Activated naive CD4-positive, alpha-beta T cell treated with anti-CD3 and anti-CD28 coated beads, Interleukin-2, amount 50 U/mL, for 72 hours (primary cell): Measurements from ENCODE around the gene SNTG2. TPM values are rescaled to one million over a fixed set of nuclear protein-coding genes. Genes with fewer than 3 reads are reported as not detected.
"Not testable (repeated sequence)": the region's sequence is repeated elsewhere in the genome, so short reads cannot be mapped to it uniquely, and the experiment has no call there.

Experiments
- ATAC-seq, 2 donors: fragments of 150-1000 bp; cut with Tn5 transposase; 2 replicates each; pipeline ENCODE4 v1.10.0; 2021; ENCODE audit warnings: mild to moderate bottlenecking in 2 of 2, moderate library complexity in 2 of 2
- DNase-seq, 2 donors: peaks; one replicate each; pipeline ENCODE4 v3.0.0; 2021 to 2022; ENCODE audit warnings: low spot score in 2 of 2
- H3K27ac Mint-ChIP-seq, 2 donors: one replicate each; pipeline ENCODE4 v1.8.0; 2022; ENCODE audit warnings: mild to moderate bottlenecking in 2 of 2, mixed read lengths in 2 of 2
- H3K36me3 Mint-ChIP-seq, 2 donors: one replicate each; pipeline ENCODE4 v1.8.0; 2022; ENCODE audit warnings: mixed read lengths in 2 of 2
- H3K9me3 Mint-ChIP-seq, 2 donors: one replicate each; pipeline ENCODE4 v1.8.0; 2022; ENCODE audit warnings: mixed read lengths in 2 of 2
- total RNA-seq, 2 donors: library from RNA; stranded (reverse); gene quantifications; one replicate each; pipeline ENCODE4 v1.2.3, GENCODE V29; 2022

SNTG2 gene
- total RNA-seq, 2 donors from 2014 or later: 0.27 to 2.6 TPM

DNA sequence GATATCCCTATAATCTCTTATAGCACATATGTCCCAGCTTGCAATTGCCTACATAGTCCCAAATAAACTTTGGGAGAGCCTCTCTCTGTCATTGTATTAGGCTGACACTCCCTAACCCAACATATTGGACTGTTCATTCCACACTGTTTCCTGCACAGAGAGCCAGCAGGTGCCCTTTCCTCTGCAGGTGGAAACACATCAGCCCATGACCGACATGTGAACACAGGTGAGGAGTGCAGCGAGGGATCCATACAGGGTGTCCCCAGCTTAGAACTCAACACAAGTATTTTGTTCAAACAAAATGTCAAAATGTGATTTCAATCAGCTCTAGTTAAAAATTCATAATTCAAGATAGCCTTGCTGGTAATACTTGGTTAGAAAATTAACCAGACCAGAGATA is 412.7 kb downstream of the SNTG2 start:
- H3K27ac Mint-ChIP-seq: no peak overlapping the region
- H3K9me3 Mint-ChIP-seq: no peaks in the 10 kb centered on the region
- H3K36me3 Mint-ChIP-seq: peaks cover 0 to 9% of the 10 kb centered on the region in 2 donors
- no peak for ATAC-seq
- no peak for DNase-seq

DNA sequence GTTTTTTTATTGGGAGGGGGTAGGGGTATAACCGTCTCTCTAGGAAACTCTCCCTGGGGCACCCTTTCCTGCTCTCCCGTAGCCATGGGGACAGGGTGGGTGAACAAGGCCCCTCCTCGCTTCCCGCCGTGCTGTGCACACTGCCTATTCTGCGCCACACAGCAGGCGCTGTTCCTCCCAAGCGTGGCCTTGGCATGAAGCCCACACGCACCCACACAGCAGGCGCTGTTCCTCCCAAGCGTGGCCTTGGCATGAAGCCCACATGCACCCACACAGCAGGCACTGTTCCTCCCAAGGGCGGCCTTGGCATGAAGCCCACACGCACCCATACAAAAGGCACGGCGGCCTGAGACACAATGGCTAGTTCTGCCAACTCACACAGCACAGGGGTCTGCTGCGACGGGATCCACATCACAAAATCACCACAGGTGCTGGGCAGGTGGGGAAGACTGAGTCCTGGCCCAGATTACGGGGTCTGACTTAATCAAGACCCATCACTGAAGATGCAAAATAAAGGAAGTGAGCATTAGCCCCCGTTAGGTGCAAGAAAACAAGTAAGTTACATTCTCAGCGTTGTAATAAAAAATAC is 416.0 kb downstream of the SNTG2 start:
- no peaks in the 10 kb centered on the region for H3K9me3 Mint-ChIP-seq
- H3K36me3 Mint-ChIP-seq: peaks cover 0 to 4% of the 10 kb centered on the region in 2 donors
- no peak overlapping the region for H3K27ac Mint-ChIP-seq
- no peak for DNase-seq
- ATAC-seq: no peak

DNA sequence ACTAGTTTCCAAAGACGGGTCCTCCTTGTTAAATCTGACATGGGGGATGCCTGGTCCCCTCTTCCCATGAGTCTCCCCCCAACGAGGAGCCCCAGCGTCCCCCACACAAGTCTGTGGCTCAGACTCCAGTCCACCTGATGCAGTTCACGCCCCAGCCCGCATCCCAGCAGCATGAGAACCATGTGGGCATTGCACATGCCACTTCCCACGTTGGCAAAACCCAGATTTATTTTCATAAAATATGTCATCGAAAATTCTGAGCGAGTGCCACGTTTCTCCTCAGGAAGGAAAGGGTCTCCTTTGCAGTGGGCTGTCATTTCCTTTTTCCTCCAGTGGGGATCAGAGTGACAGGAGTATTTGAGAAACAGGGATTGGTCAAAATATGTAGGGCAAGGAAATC is 417.0 kb downstream of the SNTG2 start:
- no peak for ATAC-seq

DNA sequence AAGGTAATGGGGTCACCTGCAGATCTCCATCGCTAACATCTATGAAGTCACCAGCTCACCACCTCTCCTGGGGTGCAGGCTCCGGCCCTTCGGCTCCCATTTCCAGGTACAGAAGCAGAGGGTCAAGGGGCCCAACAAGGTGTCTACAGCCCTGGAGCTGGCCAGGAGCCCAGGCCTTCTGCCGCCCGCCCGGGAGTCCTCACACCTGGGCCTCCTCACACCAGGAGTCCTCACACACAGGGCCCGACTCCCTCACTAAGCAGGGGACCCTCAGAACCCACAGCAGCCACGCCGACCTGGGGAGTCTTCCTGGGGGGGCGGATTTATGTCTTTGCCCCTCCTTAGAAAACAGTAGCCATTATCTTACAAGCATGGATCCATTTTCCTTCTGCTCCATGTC is 419.3 kb downstream of the SNTG2 start:
- Mint-ChIP-seq H3K36me3 (no peaks in the 10 kb centered on the region), H3K27ac (no peak overlapping the region), H3K9me3 (no peaks in the 10 kb centered on the region)
- no peak for ATAC-seq
- no peak for DNase-seq

More for the DNA sequence above, 417.0 kb downstream of the SNTG2 start:
- DNase-seq: no peak
- H3K36me3 Mint-ChIP-seq: peaks cover 0 to 4% of the 10 kb centered on the region in 2 donors
- no peaks in the 10 kb centered on the region for H3K9me3 Mint-ChIP-seq
- H3K27ac Mint-ChIP-seq: no peak overlapping the region

DNA sequence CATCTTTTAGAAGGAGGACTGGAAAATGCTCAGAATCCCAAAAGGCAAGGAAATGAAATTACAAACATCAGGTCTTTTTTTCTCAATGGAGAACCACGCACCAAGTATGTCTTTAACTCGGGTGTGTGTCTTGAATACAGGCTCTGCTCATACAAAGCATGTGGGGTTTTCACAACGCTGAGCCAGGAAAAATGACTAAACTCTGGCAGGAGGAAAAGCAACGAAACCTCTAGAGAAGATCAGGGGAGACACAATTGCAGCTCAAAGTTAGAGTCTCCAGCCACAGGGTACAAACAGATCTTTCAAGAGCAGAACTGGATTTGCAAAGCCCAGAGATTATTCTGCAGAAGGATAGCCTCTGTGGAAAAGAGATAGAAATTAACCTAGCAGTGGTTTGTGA is 419.8 kb downstream of the SNTG2 start:
- DNase-seq (no peak), ATAC-seq (no peak)
- Mint-ChIP-seq H3K9me3 (no peaks in the 10 kb centered on the region), H3K27ac (no peak overlapping the region), H3K36me3 (no peaks in the 10 kb centered on the region)

DNA sequence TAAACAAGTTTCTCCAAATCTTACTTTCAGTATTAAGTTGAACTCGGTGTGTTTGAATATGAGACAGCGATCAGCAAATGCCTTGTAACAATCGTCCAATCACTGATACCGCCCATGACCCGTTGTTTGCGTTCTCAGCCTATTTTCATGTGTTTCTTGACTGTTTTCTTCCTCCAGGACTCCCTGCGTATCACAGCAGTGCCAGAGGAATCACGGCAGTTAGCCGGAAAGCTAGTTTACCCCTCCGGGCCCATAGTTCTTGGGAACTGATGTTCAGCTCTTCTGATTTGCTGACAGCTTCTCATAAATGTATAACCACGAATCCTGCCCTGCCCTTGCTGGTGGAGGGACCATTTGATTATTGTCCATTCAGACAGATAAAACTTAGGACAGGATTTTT is 420.4 kb downstream of the SNTG2 start:
- ATAC-seq: no peak
- H3K27ac Mint-ChIP-seq: no peak overlapping the region
- H3K36me3 Mint-ChIP-seq: no peaks in the 10 kb centered on the region
- DNase-seq: no peak
- H3K9me3 Mint-ChIP-seq: no peaks in the 10 kb centered on the region

DNA sequence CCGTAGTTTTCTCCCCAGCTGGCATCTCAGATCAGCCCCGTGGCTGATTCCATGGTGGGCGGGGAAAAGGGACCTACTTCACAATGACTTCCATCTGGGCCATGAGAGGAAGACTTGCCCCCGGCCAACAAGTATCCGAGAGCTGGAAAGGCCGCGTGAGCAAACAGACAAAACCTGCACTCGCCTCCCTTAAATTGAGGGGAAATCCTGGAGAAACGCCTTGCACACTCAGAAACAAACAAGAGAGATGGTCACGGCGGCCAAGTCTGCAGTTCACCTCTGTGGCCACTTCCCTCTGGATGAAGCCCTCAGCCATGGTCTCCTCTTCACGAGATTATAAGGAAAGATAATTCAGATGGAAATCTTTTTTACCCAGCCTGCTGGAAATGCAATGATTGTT is 423.2 kb downstream of the SNTG2 start:
- DNase-seq: no peak
- no peak overlapping the region for H3K27ac Mint-ChIP-seq
- H3K9me3 Mint-ChIP-seq: no peaks in the 10 kb centered on the region
- no peak for ATAC-seq
- no peaks in the 10 kb centered on the region for H3K36me3 Mint-ChIP-seq

DNA sequence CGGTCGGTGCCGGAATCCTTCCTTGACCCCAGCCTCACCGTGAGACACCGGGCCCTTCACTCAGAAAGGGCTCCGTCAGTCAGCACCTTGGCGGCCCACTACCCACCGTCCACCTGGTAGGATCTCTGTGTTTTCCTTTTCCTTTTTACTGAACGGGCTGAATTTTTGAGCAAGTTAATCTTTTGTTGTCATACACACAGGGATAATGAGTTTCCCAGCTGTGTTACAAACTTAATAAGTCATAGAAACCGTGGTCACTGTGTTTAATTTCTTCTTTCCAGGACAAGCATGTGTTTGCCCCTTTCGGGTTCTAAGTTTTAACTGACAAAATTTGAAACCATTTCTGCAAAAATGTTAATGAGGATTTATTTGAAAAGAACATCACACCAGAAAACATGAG is 423.6 kb downstream of the SNTG2 start:
- no peak for DNase-seq
- Mint-ChIP-seq H3K9me3 (no peaks in the 10 kb centered on the region), H3K27ac (no peak overlapping the region), H3K36me3 (no peaks in the 10 kb centered on the region)
- no peak for ATAC-seq

DNA sequence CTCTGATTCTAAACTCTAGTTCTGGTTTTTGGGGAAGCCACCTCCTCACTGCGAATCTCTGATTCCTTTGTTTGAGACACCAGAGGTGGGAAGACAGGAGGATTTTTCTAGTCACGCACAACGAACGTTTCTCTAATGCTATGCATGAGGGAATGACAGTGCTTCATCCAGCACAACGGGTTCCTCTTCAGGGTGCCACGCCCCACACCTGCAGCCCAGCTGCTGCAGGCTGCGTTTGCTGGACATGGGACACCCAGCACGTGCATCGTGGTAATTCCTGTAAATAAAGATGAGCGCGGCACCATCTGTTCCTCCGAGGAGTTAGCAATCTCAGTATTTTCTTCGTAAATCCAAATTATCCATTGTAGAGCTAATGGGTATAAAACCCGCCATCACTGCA is 425.1 kb downstream of the SNTG2 start:
- ATAC-seq: no peak
- DNase-seq: no peak
- Mint-ChIP-seq H3K27ac (no peak overlapping the region), H3K36me3 (no peaks in the 10 kb centered on the region), H3K9me3 (no peaks in the 10 kb centered on the region)

DNA sequence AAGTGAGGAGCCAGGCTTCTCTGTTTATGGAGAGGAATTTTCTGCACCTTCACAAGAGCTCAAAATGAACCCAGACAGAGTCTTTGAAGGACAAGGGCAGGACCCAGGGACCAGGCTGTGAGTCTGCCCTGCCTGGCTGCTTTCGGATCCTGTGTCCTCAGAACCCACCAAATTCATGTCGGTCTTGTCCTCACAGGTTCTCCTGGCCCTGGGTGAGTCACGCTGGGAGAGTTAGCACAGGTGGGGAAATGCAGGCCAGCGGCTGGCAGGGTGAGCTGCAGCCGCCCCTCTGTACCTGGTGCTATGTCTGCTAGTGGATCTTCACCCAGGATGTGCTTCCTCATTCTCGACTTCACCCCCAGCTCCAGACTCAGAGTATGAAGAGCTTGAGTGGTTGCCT is 426.8 kb downstream of the SNTG2 start:
- peaks cover 0 to 3% of the 10 kb centered on the region in 2 donors for H3K9me3 Mint-ChIP-seq
- H3K27ac Mint-ChIP-seq: no peak overlapping the region
- DNase-seq: no peak
- ATAC-seq: no peak
- H3K36me3 Mint-ChIP-seq: no peaks in the 10 kb centered on the region

DNA sequence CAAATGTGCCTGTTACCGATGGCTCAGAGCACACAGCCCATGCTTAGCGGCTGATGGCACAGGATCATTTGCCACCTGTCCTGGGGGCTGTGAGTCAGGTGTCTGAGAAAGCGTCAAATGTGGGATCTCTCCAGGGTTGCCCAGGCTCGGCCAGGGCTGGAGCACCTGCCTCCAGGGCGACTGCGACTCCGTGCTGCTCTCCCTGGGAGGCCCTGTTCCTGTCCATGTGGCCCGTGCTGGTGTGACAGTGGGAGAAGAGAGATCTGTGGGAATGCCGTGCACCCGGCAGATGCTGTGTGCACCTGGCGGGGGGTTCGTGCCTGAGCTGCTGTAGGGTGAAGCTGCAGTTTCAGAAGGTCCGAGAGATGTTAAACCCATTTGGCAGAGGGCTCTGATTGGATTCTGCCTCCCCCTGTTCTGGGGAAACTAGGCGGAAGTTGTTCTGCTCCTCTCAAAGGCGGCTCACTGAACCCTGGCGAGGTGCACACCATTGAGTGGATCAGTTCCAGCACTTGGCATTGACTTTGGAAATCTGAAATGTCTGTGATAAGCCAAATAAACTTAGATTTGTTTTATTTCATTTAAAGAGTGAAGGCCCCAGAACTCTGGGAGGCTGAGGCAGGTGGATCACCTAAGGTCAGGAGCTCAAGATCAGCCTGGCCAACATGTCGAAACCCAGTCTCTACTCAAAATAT is 428.0 kb downstream of the SNTG2 start:
- Mint-ChIP-seq H3K36me3 (no peaks in the 10 kb centered on the region), H3K27ac (no peak overlapping the region), H3K9me3 (peaks cover 0 to 3% of the 10 kb centered on the region in 2 donors)
- no peak for ATAC-seq
- no peak for DNase-seq

DNA sequence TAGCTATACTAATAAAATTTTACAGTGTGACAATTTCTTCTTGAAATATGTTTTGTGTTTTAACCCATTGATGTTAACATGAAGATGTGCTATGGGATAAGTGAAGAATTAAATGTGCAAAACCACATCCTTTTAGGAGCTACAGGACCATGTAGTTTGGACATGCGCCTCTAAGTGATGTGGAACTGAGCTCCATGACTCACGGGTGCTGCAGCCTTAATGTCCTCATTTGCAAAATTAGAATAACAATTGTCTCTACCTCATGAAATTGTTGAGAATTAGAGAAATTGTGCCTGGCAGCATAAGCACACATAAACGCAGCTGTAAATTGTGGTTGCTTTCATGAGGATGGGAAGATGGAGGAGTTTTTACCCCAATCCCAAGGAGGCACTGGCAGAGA is 431.0 kb downstream of the SNTG2 start:
- Mint-ChIP-seq H3K27ac (no peak overlapping the region), H3K36me3 (peaks cover 0 to 6% of the 10 kb centered on the region in 2 donors), H3K9me3 (peaks cover 0 to 8% of the 10 kb centered on the region in 2 donors)
- ATAC-seq: no peak
- no peak for DNase-seq

DNA sequence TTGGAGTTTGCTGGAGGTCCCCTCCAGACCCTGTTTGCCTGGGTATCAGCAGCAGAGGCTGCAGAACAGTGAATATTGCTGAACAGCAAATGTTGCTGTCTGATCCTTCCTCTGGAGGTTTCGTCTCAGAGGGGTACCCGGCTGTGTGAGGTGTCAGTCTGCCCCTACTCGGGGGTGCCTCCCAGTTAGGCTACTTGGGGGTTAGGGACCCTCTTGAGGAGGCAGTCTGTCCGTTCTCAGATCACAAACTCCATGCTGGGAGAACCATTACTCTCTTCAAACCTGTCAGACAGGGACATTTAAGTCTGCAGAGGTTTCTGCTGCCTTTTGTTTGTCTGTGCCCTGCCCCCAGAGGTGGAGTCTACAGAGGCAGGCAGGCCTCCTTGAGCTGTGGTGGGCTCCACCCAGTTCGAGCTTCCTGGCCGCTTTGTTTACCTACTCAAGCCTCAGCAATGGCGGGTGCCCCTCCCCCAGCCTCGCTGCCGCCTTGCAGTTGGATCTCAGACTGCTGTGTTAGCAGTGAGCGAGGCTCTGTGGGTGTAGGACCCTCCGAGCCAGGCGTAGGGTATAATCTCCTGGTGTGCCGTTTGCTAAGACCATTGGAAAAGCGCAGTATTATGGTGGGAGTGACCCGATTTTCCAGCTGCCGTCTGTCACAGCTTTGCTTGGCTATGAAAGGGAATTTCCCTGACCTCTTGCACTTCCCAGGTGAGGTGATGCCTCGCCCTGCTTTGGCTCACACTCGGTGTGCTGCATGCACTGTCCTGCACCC is 437.5 kb downstream of the SNTG2 start:
- not testable (repeated sequence) for DNase-seq, ATAC-seq, H3K27ac Mint-ChIP-seq
- H3K36me3 Mint-ChIP-seq: peaks cover 0 to 21% of the 10 kb centered on the region in 2 donors
- H3K9me3 Mint-ChIP-seq: peaks cover 10% of the 10 kb centered on the region in 2 donors

DNA sequence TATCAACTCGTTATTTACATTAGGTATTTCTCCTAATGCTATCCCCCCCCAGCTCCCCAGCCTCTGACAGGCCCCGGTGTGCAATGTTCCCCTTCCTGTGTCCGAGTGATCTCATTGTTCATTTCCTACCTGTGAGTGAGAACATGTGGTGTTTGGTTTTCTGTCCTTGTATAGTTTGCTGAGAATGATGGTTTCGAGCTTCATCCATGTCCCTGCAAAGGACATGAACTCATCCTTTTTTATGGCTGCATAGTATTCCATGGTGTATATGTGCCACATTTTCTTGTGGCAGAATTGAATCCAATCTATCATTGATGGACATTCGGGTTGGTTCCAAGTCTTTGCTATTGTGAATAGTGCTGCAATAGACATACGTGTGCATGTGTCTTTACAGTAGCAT is 439.5 kb downstream of the SNTG2 start:
- peaks cover 0 to 21% of the 10 kb centered on the region in 2 donors for H3K36me3 Mint-ChIP-seq
- peaks cover 10% of the 10 kb centered on the region in 2 donors for H3K9me3 Mint-ChIP-seq
- not testable (repeated sequence) for H3K27ac Mint-ChIP-seq, DNase-seq, ATAC-seq

DNA sequence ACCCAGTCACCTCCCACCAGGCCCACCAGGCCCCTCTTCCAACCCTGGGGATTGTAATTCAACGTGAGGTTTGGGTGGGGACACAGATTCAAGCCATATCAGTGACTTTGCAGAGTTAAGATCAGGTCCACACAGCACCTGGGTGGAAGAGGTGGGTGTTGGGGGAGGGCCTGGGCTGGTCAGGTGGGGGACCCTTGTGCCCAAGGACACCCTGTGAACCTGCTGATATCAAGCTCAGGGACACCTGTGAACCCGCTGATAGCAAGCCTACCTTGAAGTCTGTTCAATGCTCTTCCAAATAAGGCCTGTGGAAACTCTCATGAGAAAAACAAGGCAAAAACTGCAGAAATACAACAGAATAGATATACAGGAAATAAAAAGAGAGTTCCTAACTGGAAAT is 442.7 kb downstream of the SNTG2 start:
- ATAC-seq (no peak), DNase-seq (no peak)
- H3K36me3 Mint-ChIP-seq: peaks cover 0 to 9% of the 10 kb centered on the region in 2 donors
- no peak overlapping the region for H3K27ac Mint-ChIP-seq
- H3K9me3 Mint-ChIP-seq: peaks cover 5% of the 10 kb centered on the region in 2 donors

DNA sequence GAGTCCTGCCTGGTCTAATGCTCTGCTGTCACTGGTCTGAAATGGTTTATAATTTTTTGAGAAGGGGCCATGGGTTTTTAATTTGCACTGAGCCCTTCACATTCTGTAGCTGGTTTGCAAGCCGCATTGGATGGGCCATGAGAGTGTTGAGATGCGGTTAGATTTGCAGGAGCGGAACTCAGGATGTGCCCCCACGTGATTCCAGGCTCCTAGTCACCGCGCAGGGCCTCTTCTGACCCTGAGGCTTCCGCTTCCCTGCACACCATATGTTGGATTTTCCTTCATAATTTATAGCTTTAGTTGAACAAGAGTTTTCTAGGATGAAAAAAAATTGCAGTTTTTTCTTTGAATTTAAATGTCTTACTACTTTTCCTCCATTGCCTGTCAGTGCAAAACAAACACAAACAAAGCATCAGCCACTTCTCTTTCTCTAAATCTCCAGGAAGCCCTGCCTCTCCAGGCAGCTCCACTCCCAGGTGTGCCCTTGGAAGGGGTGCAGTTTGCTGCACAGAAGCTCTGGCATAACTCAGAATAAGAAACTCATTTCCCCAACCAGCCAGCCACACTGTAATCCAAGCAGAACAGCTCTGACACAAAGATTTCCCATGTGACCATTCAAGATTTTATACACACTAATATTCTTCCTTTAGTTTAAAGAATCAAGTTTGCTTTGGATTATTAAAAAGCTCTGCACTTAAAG is 444.2 kb downstream of the SNTG2 start:
- DNase-seq: no peak

DNA sequence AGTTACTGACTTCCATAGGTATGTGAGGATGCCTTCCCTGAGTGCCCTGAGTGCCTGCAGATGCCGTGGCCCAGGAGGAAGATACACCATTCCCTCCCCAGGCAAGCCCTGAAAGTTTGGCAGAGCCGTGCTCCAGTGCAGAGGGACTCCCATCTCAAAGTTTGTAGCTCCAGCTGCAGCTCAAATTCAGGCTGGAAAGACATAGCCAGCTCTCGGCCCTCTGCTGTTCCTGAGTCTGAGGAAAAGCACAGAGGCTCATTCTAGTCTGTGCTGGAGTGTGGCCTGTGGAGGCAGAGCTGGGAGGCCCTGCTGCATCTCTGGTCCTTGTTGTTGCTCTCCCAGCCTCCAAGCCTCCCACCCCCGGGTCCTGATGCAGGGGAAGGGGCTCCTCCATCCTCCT is 446.7 kb downstream of the SNTG2 start:
- H3K36me3 Mint-ChIP-seq: no peaks in the 10 kb centered on the region
- no peak for DNase-seq
- ATAC-seq: no peak
- H3K9me3 Mint-ChIP-seq: peaks cover 2 to 9% of the 10 kb centered on the region in 2 donors
- H3K27ac Mint-ChIP-seq: no peak overlapping the region

More for the DNA sequence above, 444.2 kb downstream of the SNTG2 start:
- no peak overlapping the region for H3K27ac Mint-ChIP-seq
- peaks cover 0 to 9% of the 10 kb centered on the region in 2 donors for H3K36me3 Mint-ChIP-seq
- peaks cover 5% of the 10 kb centered on the region in 2 donors for H3K9me3 Mint-ChIP-seq
- ATAC-seq: no peak
